IPS DF 19.7 (cell line): ENCODE data around the gene NAMPT.
"Not testable (repeated sequence)": the region's sequence is repeated elsewhere in the genome, so short reads cannot be mapped to it uniquely, and the experiment has no call there.

ENCODE experiments used
- DNase-seq: peaks from one replicate; pipeline ENCODE4 v3.0.0-alpha.2; 2013; ENCODE audit warnings: low read depth, low spot score

NAMPT gene

DNA sequence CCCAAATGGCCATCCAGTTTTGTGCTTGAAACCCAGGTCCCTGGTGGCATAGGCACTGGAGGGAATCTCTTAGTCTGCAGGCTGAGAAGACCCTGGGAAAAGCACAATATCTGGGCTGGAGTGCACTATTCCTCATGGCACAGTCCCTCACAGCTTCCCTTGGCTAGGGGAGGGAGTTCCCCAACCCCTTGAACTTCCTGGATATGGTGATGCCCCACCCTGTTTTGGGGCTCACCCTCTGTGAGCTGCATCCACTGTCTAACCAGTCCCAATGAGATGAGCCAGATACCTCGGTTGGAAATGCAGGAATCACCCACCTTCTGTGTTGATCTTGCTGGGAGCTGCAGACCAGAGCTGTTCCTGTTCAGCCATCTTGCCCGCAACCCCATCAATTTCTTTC, 19.8 kb upstream of the NAMPT start:
- no peak for DNase-seq

GRCh38 chr7:106298631-106299030, 13.8 kb upstream of the NAMPT start:
- not testable (repeated sequence) for DNase-seq

DNA sequence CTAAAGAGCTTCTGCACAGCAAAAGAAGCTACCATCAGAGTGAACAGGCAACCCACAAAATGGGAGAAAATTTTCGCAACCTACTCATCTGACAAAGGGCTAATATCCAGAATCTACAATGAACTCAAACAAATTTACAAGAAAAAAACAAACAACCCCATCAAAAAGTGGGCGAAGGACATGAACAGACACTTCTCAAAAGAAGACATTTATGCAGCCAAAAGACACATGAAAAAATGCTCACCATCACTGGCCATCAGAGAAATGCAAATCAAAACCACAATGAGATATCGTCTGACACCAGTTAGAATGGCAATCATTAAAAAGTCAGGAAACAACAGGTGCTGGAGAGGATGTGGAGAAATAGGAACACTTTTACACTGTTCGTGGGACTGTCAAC, 13.4 kb upstream of the NAMPT start:
- not testable (repeated sequence) for DNase-seq

- no peak for DNase-seq
Measured at GRCh38 chr7:106294334-106294733, 9.6 kb upstream of the NAMPT start.

DNA sequence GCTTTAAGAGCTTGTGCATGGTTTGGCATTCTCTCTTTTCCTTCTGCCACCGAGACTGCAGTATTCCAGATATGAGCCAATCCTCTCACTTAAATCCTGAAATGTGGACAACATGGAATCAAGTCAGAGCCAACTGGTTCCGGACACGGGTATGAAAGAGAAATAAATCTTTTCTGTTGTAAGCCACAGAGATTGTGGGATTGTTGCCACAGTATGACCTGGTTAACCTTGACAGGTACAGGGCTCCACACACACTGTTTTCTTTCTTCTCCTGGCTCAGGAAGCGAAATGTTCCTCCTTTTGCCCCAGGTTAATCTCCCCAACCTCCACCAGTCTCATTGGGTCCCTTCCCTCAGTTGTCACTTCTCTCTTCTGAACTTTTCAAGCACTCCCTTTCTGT, 6.5 kb upstream of the NAMPT start:
- no peak for DNase-seq

- no peak for DNase-seq
Measured at GRCh38 chr7:106290319-106290718, 5.5 kb upstream of the NAMPT start.

GRCh38 chr7:106289848-106290247, 5.1 kb upstream of the NAMPT start:
- DNase-seq = no peak

- DNase-seq = no peak
Measured at GRCh38 chr7:106288263-106288662, 3.5 kb upstream of the NAMPT start.

DNA sequence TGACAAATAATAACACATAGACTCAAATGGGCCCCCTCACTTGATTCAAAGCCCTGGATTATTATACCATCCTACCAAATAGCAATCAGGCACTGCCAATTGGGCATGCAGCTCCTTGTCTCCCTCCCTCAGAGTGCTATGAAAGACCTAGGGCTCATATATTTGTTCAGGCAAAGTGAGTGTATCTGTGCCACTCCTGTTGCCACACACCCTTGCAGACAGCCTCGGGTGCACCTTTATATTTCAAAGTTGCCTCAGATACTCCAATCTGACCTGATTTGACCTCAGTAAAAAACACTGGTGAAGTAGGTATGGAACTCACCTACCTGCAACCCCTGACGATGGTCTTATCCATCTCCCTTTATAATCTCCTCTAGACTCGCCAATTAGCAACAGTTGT, 3.0 kb upstream of the NAMPT start:
- no peak for DNase-seq

GRCh38 chr7:106285855-106286492, 1.2 kb upstream of the NAMPT start:
- DNase-seq = no peak

GRCh38 chr7:106285051-106285854, 470 bp upstream of the NAMPT start:
- DNase-seq = peak; percentile 86

GRCh38 chr7:106283831-106284713, 711 bp downstream of the NAMPT start:
- DNase-seq = no peak

DNA sequence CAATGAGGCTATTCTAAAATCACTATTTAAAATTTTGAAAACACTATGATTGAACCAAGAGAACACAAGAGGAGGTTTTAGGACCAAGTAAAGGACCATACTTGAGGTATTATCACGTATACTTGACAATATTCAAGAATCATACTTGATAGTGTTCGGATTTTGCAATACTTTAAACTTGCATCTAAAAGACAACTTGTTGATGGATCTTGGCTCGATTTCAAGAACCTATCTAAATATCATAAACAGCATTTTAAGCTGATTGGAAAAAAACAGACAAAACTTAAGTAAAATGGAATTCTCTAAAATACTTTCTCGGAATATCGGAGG, 1.3 kb downstream of the NAMPT start:
- DNase-seq = no peak

- no peak for DNase-seq
Measured at GRCh38 chr7:106282852-106283251, 1.9 kb downstream of the NAMPT start.

DNA sequence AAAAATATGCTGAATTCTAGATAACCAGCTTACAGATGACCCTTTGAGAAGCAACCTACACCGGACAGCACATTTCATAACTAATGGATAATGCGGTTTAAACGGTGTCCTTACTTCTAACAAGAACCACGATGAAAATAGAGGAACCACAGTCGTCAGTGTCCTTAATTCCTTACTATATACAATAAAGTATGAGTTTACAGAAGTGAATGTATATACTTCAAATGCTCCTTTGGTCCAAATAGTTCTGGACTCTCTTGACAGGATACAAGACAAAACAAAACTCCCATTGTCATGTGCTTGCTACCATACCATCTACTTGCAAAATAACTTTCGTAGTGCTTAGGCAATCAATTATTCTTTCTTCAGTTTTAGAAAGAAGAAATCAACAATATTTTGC, 2.4 kb downstream of the NAMPT start:
- DNase-seq = no peak

GRCh38 chr7:106281585-106282318, 3.0 kb downstream of the NAMPT start:
- no peak for DNase-seq

DNA sequence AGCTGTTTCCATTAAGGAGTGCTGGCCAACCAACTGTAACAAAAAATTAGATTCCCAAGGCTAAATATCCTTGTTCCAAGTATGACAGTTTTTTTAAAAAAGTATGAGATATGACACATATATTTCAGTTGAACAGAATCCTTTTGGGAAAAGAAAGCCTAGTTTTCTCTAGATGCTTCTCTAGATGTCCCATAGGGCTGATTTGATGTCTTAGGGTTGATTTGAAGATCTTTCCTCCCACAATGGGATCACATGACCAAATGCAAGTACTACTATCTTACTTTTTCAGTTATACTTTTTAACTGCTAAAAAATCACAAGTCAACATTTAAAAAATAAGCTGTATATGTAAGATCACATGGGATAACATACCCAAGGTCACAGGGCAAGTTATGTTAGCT, 3.7 kb downstream of the NAMPT start:
- no peak for DNase-seq

GRCh38 chr7:106279425-106280197, 5.2 kb downstream of the NAMPT start:
- no peak for DNase-seq

DNA sequence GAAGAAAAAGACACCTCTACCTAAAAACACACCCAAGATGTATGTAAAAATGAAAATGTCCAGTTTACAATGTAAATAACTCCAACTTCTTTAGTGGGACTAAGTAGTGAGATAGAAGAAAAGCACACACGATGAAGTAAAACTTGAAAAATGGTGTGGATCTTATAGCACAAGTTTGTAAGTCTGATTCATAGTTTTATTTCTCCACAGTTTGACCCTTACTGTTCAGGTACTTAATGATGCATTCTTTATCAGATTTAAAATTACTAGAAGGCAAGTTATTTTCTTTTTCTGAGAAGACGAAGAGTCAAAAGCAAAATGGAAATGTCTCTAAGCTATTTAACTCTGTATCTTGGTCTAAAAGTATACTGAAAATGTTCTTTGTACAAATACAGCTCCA, 6.1 kb downstream of the NAMPT start:
- DNase-seq = no peak

- no peak for DNase-seq
Measured at GRCh38 chr7:106277976-106278375, 6.8 kb downstream of the NAMPT start.

DNA sequence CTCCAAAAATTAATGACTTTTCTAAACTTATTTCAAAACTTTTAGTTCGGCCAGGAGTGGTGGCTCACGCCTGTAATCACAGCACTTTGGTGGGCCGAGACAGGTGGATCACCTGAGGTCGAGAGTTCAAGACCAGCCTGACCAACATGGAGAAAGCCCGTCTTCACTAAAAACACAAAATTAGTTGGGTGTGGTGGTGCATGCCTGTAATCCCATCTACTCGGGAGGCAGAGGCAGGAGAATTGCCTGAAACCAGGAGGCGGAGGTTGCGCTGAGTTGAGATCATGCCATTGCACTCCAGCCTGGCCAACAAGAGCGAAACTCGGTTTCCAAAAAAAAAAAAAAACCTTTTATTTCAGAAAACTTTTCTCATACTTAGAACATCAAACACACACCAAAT, 8.3 kb downstream of the NAMPT start:
- DNase-seq = no peak
